NCI-H128 (cell line): ENCODE measurements around the gene OGT.
"Not testable (repeated sequence)": the region's sequence is repeated elsewhere in the genome, so short reads cannot be mapped to it uniquely, and the experiment has no call there.

Source experiments
- DNase-seq: peaks from one replicate; lab custom pipeline; 2025; ENCODE audit not compliant: unreplicated experiment; lab: John Stamatoyannopoulos, UW

The OGT gene

GRCh38 chrX:71537743-71538142 is 4.8 kb downstream of the OGT start:
- no peak for DNase-seq

GRCh38 chrX:71540801-71541200 is 7.9 kb downstream of the OGT start:
- DNase-seq = no peak

DNA sequence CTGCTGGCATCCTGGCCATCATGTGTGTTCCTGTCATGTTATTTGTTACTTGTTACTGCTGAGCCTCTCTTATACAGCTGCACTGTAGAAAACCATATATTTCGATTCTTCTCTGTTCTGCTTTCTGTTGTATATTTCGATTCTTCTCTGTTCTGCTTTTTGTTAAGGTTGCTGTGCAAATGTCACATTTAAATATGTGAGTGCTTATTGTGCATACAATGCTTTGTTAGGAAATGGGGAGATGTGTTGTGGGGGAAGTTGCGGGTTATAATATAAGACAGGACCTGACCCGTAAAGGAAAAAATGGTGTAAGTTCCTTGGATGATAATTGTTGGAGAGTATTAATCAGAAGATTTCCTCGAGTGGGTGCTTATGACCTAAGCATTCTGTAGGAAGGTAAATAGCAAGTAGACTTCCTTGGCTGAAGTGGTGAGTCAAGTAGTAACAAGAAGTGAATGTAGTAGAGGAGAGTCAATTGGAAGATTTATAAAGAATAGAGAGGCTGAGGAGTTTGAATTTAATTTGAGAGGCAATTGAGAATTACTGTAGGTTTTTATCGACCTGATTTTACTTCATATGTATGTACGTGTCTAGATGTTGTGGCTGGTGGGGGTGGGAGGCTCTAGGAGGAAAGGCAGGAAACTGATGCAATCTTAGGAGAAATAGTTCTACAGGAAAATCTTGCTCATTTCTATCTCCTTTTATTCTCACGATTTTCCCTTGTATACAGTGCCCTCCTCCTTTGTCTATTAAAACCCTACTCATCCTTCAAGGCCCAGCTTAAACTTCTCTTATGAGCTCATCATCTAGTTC is 8.5 kb downstream of the OGT start:
- DNase-seq = no peak

GRCh38 chrX:71542411-71542810 is 9.5 kb downstream of the OGT start:
- DNase-seq = no peak

- no peak for DNase-seq
Measured at GRCh38 chrX:71542825-71543224, 9.9 kb downstream of the OGT start.

DNA sequence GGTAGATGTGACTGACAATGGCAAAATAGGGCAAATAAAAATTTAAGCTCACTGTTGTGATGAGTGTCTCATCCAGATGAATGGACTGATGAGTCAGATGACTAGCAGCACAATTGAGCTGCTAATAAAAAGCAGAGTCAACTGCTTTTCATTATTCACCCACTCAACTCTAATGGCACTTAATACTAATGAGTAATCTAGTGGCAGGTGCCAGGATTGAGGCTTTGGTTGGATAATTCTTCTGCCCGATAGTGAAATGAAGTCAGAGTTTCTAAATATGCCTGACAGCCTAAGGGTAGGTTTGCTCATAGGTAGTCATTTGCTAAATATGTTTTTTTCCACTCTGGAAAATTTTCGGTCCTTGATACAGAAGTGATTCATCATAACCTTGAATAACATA is 10.4 kb downstream of the OGT start:
- DNase-seq = no peak

- no peak for DNase-seq
Measured at GRCh38 chrX:71545364-71545763, 12.5 kb downstream of the OGT start.

GRCh38 chrX:71546879-71547278 is 14.0 kb downstream of the OGT start:
- no peak for DNase-seq

GRCh38 chrX:71547339-71547738 is 14.4 kb downstream of the OGT start:
- no peak for DNase-seq

DNA sequence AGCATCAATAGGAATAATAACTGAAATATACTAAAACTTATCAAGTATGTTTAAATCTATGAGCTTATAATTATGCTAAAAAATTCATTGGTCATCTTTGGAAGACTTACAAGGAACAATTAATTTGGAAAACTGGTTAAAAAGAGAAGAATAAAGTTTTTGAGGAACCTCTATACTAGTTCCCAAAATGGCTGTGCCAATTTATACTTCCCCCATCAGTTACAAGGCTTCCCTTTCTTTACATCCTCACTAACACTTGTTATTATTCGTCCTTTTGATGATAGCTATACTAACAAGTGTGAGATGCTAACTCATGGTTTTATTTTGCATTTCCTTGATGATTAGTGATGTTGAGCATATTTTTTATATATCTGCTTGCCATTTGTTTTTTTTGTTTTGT is 17.1 kb downstream of the OGT start:
- no peak for DNase-seq

DNA sequence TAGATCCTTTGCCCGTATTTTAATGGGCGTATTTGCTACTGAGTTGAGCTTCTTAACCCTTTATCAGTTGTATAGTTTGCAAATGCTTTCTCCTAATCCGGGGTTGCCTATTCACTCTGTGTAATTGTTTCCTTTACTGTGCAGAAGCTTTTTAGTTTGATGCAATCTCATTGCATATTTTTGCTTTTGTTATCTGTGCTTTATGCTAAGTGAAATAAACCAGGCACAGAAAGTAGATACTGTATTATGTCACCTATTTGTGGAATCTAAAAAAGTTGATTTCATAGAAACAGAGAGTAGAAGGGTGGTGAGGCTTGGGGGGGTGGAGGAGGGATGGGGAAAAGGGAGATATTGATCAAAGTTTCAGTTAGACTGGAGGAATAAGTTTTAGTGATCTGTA is 17.7 kb downstream of the OGT start:
- DNase-seq = no peak

DNA sequence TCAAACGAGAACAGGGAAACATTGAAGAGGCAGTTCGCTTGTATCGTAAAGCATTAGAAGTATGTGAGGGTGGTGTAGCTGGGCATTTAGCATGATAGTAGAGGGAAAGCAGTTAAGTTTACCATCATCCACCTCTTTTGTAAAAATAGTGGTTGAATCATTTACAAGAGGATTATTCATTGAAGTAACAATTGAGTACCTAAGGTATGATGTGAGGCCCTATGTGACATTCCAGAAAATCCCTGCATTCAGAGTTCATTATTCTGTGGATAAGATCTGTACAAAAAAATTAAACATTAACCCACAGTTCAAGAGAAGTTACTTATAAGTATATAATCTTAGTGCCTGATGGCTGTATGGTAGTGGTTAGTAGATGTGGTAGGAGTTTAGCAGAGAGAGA is 23.1 kb downstream of the OGT start:
- DNase-seq = no peak

DNA sequence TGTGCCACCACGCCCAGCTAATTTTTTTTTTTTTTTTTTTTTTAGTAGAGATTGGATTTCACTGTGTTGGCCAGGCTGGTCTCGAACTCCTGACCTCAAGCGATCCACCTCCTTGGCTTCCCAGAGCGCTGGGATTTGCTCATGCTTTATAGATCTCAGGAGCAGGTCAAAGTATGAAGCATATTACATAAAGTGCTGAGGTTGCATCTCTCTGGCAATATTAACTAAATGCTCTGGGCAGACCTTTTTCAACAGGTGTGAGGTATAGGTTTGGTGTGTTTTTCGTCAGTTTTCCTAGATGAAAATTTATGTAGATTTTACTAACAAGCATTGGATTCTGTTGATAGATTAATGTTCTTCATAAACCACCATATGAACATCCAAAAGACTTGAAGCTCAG is 26.0 kb downstream of the OGT start:
- DNase-seq = no peak

DNA sequence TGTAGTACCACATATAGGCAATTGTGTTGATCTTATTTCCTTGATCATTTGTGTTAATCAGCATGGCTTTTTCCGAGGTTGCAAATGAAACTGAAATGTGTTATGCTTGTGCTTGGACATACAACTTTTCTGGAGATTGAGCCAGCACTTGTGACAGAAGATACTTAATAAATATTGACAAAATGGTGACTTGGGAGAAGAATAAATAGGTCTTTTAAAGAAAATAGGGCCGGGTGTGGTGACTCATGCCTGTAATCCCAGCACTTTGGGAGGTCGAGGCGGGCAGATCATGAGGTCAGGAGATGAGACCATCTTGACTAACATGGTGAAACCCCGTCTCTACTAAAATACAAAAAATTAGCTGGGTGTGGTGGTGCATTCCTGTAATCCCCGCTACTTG is 26.9 kb downstream of the OGT start:
- not testable (repeated sequence) for DNase-seq

- DNase-seq = no peak
Measured at GRCh38 chrX:71563921-71564320, 31.0 kb downstream of the OGT start.

- no peak for DNase-seq
Measured at GRCh38 chrX:71565474-71566041, 32.7 kb downstream of the OGT start.

DNA sequence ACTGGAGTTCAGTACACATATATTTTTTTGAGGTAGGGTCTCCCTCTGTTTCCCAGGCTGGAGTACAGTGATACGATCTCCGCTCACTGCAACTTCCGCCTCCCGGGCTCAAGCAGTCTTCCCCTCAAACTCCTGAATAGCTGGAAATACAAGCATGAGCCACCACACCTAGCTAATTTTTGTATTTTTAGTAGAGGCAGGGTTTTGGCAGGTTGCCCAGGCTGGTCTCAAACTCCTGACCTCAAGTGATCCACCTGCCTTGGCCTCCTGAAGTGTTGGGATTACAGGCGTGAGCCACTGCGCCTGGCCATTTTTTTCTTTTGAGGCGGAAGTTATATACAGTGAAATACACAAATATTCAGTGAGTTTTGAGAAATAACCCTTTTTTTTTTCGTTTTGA is 38.5 kb downstream of the OGT start:
- DNase-seq = not testable (repeated sequence)

DNA sequence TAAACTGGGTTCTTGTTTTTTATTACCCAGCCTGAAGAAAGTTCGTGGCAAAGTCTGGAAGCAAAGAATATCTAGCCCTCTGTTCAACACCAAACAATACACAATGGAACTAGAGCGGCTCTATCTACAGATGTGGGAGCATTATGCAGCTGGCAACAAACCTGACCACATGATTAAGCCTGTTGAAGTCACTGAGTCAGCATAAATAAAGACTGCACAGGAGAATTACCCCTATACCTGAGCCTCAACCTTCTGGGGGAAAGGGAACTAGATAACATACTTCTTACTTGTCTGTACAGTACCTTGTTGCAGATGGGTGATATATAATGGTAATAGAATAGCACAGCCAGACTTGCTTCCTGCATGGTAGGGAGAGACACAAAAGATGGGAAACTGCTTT is 40.7 kb downstream of the OGT start:
- DNase-seq = no peak

DNA sequence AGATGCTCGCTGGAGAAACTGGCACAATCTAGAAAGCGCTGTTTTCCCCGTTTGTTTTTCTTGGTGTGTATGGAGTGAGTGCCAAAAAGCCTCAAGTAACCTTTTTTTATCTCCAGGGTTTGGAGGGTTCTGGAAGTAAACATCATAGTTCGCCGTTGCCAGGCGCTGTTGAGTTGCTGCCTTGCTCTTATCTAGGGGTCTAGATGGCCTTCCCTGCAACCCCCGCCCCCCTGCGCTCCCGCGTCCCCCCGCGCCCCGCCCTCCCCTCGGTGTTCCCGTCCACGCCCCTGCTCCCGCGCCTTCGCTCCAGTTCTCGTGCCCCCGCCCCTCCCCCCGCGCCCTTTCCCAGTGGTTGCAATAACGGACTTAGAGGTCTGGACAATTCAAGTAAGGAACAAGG is 44.8 kb downstream of the OGT start:
- no peak for DNase-seq

- no peak for DNase-seq
Measured at GRCh38 chrX:71578253-71579135, 45.6 kb downstream of the OGT start, which contains the start of gene GCNA. TSS of gene GCNA (plus strand) at chrX:71578437. CDS start at chrX:71580822, 2,385 bp downstream.

- no peak for DNase-seq
Measured at GRCh38 chrX:71579136-71579989, 46.5 kb downstream of the OGT start.
